ENCODE results near the gene DYNLT3.

Gene DYNLT3, protein sequence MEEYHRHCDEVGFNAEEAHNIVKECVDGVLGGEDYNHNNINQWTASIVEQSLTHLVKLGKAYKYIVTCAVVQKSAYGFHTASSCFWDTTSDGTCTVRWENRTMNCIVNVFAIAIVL

DNA sequence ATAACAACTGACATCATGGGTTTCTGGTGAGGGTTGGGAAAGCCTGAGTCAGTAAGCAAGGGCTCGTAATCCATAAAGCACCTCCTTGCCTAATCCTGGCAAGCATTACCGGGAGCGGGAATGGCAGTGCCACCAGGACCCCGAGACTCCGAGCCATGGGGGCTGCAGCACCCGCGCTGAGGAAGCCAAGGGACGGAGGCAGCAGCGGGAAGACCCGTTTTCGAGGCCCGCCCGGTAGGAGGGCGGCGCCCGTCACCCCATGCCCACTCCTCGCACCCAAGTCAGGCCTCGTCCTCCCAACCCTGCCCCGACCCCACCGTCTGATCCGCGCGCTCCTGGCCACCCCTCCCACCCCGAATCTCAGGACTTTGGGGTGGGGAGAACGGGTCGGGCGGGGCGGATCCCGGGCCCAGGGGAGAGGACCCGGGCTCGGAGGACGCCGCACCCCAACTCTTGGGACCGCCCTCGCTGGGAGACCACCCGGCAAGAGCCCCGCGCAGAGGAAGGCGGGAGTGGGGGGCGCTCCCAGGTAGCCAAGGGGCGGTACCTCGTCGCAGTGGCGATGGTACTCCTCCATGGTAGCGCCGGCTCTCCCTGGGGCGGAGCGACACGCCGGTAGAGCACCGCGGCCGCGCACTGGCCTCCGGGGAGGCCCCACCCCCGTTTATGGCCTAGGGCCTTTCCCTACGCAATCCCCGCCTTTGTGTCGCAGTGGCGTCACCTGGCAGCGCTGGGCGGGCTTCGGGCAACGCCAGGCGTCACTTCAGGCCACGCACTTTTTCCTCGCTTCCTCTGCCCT, at the start of gene DYNLT3:
Gene DYNLT3 (minus strand): TSS at position 638 of the 799 bp plus-strand sequence. CDS start 61 bp downstream, at position 577.
- DNase-seq (ENCODE audit: low spot score), result peak; percentile 77

DNA sequence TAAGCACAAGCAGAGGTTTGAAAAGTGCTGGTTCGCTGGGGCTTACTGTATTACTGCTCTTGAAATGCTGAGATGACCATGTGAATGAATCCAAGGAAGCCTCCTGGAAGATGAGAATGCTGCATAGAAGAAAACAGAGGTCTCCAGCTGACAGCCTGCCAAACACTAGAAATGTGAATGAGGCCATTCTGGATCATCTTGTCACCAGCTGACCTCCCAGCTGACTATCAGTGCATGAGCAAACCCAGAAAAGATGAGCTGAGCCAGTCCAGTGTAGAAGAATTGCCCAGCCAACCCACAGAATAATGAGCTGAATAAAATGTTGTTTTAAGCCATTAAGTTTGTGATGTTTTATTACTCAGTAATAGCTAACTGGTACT, 49.1 kb upstream of the DYNLT3 start:
- DNase-seq (ENCODE audit: low spot score), result no peak

DNA sequence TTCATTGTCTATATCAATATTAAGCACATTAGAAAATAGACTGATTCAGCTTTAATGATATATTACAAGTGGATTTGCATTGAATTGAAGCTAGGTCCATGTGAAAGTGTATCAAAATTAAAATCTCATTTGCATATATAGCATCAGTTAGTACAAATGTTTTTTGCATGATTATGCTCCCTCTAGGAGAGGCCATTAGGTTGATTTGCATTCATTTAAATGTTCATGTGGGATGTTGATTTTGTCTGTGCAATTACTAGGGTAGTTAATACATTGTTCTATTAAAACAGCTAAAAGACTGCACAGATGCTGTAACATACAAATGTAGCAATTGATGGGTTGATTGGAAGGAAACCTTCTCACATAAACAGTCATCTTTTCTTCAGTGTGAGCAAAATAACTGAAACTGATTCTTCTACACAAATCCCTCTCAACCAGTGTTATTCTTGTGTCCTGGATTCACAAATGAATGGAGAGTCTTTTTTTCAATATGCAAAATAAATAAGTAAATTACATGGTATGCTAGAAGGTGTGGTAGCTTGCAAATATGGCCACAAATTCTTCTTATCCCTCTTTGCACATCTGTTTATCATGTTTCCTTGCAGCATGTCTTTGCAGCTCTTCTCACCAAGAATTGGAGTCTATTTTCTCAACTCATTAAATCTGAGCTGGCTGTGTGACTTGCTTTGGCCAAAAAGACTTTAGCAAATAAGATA, 48.6 kb upstream of the DYNLT3 start:
- DNase-seq (ENCODE audit: low spot score), result no peak

DNA sequence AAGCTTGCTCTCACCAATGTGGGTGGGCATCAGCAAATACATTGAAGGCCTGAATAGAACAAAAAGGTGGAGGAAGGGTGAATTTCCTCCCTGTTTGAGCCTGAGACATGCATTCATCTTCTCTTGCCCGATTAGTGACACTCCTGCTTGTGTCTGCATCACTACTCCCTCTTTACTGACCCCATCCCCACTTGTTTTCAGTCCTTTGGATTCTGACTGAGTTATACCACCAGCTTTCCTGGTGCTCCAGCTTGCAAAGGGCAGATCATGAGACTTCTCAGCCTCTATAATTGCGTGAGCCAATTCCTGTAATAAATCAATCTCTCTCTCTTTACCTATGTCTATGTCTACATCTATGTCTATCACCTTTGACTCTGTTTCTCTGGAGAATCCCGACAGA, 47.4 kb upstream of the DYNLT3 start:
- no peak for DNase-seq (ENCODE audit: low spot score)

DNA sequence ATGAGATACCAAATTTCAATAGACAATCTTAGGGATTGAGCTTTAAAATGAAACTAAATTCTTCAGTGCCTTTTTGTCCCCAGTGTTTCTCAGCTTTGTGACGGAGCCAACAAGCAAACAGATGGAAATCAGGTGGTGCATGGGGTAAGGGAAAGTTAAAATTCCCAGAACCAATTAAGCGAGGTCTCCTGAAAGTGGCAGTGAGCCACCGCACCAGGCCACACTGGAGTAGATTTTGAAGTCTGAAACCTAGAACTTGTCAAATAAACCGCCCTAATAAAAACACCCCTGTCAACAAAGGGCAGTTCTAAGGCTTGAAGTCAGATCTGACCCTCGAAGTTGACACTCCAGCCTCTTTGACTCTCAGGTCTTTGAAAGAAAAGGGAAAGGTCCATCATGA, 40.6 kb upstream of the DYNLT3 start:
- no peak for DNase-seq (ENCODE audit: low spot score)

DNA sequence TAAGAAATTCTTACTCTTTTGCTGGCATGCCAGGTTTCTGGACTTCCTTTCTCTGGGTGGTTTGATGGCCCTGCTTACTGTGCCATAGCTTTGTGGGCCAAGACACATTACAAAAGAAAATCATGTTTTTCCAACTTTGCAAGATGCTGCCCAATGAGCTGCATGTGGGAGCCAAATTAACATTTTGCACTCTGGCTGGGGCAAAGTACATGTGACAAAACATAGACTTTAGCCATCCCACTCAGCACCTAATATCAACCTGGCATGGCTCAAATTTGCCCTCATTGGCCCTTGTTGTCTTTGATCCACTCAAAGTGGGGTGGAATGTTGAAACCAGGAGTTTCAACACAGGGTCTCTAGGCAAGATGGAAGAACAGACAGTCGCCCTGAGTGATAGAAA, 40.0 kb upstream of the DYNLT3 start:
- DNase-seq (ENCODE audit: low spot score), result no peak

DNA sequence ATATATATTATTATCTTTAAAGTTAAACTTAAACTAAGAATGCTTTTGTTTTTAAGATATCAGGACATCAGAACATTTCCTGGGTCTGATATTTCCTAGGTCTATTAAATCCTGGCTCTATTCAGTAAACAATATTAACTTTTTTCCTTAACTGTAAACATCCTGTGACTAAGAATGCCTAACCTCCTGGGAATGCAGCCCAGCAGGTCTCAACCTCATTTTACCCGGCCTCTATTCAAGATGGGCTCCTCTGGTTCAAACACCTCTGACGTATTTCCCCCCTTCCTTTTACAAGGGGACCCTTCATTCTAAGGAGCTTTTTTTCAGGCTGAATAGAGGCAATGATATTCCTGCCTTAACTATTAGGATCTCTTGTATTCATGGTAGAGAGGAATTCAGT, 35.8 kb upstream of the DYNLT3 start:
- DNase-seq (ENCODE audit: low spot score), result no peak

DNA sequence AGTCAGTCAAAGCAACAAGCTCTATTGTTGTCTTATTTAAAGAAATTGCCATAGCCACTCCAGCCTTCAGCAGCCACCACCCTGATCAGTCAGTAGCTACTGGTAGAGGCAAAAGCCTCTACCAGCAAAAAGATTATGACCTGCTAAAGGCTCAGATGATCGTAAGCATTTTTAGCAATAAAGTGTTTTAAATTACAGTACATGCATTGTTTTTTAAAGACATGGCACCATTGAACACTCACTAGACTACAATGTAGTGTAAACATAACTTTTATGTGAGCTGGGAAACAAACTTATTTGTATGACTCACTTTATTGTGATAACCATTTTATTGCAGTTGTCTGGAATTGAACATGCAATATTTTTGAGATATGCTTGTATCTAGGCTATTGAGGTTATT, 32.3 kb upstream of the DYNLT3 start:
- no peak for DNase-seq (ENCODE audit: low spot score)

DNA sequence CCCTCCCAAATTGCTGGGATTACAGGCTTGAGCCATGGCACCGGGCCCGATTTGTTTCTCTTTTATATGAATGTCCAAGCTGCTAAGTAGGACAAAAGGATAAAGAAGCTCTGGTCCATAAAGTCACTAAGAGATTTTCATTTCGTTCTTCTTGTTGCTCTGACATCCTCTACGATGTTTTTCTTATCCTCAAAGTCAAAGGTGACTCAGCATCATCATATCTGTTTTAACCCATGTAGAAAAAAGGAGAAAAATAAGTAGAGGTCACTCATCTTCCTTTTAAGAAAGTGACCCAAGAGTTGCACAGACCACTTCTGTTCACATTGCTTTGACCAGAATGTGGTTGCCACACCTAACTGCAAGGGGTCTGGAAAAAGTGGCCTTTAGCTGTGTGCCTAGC, 29.3 kb upstream of the DYNLT3 start:
- no peak for DNase-seq (ENCODE audit: low spot score)

DNA sequence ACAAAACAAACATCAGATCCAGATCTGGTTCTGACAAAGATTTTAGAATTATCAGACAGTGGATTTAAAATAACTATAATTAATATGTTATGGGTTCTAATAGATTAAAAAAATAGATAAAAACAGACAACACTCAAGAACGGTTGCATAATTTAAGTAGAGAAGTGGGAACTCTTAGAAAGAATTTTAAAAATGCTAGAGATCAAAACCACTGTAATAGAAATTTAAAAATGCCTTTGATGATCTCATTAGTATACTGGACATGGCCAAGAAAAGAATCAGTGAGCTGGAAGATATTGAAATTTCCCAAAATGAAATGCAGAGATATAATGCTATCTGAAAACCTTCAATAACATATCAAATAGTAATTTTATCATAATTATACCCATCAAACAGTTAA, 28.3 kb upstream of the DYNLT3 start:
- DNase-seq (ENCODE audit: low spot score), result no peak

DNA sequence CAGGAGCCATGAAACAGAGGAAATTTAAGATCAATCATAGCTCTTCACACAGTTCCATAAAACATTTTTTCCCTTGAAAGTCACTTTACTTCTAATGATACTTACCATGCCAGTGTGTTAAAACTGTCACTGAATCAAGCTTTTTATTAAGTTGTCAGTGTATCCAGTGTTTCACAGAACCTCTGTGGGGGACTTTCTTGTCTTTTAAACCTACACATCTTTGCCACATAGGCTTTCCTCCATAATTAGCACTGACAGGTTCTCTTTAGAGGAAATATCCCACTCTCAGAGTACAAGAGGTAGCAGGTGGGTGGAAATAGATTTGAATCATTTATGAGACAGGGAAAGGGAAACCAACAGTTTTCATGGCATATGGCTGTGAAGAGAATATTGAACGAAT, 25.8 kb upstream of the DYNLT3 start:
- DNase-seq (ENCODE audit: low spot score), result no peak

DNA sequence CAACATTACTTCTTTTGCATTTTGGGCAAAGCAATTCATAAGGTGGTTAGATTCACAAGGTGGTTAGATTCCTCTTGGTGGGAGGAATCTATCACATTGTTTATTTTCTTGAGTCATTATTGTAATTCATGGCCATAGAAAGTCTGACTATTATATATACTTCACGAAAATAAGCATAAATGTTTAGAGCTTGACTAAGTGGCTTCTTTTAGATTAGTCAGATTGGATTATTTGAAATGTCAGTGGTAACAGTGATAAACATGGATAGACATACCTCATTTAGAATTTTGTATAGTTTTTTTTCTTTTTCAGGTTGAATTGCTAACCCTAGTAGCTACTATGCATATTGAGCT, 24.9 kb upstream of the DYNLT3 start:
- no peak for DNase-seq (ENCODE audit: low spot score)

DNA sequence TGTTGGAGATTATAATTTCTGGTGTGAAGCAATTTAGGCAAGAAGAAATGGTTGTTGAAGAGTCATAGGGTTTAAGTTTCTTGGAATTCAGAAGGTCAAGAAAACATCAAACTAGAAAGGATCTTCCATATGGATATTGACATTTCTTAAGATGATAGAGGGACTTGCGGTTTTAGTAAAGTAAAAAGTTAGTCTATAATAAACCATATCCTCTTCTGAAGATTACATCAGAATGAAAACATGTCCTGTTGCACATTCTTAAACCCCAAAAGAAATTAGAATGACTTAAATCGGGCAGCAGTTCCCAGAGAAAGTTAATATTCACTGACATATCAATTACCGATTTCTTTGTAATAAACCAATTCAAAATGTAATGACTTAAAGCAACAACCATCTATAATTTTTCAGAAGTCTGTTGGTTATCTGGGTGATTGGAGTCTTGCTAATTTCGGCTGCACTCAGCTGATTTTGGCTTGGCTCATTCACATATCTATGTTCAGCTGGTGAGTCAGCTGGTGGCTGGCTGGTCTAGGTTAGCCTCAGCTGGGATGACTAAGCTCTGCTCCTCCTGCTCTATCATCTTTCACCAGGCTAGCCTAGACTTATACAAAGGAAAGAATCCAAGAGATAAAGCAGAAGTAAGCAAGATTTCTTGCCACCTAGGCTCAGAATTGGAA, 24.4 kb upstream of the DYNLT3 start:
- DNase-seq (ENCODE audit: low spot score), result no peak

DNA sequence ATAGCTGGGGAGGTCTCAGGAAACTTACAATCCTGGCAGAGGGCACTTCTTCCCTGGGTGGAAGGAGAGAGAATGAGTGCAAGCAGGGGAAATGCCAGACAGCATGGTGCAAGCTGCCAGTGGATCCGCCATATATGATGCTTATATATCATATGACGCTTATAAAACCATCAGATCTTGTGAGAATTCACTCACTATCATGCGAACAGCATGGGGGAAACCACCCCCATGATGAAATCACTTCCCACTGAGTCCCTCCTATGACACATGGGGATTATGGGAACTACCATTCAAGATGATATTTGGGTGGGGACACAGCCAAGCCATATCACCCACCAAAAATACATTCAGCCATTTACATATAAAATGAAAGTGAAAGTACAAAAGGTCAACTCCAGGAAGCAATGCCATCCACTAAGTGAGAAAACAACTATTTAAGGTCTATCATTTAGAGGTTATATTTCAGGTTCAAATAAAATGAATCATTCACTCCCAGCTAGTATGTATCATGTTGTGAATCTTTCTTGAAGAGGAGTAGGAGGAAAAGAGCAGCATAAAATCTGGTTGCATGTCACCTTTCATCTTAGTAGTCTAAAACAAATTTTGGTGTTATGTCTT, 20.3 kb upstream of the DYNLT3 start:
- DNase-seq (ENCODE audit: low spot score), result no peak

DNA sequence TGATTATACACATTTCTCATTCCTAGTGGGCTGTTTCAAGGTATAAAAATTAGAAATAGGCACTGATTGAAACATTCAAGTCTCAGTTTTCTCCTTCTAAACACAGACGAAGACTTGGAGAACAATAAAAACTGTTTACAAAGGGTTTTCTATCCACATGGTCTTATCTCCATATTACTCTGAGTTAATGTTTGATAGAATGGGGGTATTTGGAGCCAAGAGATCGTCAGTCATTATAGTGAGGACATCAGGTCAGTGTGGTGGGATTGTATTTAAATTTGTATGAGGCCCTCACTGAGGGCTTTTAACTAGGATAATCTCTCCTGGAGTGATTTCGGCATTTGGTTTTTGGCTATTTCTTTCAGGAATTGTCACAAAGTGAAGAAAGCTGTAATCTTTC, 16.4 kb upstream of the DYNLT3 start:
- no peak for DNase-seq (ENCODE audit: low spot score)

DNA sequence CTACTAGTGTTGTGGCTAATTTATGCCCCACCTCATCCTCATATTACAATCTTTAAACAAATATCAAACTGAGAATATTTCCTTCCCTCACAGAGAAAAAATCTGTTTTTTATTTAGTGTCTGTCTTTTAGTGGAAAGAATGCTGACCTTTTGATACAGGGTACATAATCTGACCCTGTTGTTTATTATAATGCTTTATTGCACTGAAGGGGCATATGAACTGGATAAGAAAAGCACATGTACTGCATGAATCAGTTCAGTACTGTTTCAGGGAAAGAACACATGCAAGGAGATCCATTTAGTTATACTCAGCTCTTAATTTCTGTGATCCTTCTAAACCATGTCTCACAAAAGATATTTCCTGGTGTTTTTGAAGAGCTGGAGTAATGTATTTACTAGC, 15.5 kb upstream of the DYNLT3 start:
- no peak for DNase-seq (ENCODE audit: low spot score)

DNA sequence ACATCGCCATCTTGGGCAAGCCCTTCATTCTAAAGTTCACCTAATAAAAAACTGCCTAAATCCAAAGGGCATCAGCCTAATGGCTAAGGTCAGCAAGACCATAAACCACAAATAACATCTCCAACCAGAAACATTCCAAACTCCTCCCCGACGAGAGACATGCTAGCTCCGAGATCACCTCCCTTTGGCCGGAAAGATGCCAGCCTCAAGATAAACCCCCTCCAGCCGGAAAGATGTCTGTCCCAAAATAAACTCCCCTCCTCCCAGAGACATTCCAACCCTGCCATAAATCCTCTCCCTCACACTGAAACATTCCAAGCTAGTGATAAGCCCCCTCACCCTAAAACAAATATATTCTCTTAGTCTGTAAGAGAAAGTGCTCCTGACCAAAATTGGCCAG, 13.3 kb upstream of the DYNLT3 start:
- DNase-seq (ENCODE audit: low spot score), result no peak

DNA sequence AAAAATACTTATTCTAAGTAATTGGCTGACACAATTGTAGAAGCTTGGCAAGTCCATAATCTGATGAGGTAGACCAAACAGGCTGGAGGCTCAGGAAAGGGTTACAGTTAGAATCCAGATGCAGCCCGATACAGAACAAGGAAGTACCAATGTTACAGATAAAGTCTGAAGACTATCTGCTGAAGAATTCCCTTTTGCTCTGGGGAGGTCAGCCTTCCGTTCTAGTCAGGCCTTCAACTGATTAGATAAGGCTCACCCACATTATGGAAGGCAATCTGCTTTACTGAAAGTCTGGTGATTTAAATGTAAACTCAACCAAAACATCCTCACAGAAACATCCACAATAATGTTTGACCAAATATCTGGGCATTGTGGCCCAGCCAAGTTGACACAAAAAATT, 7.4 kb upstream of the DYNLT3 start:
- DNase-seq (ENCODE audit: low spot score), result no peak

DNA sequence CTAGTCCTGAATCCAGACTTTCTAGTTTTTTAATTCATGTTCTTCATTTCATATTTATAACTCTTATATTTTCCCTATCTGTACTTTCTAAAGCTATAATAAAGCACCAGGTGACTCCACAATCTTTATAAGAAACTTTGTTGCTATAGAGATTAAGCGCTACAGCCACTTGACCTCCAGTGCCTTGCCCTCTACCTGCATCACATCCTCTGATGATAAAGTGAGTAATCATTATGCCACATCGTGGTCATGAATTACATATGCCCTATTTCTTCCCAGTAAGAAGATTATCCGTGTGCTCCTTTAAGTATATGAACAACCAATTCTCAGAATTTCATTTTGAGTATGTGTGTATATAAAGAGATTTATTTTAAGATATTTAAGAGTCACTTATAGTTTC, 6.8 kb upstream of the DYNLT3 start:
- no peak for DNase-seq (ENCODE audit: low spot score)

DNA sequence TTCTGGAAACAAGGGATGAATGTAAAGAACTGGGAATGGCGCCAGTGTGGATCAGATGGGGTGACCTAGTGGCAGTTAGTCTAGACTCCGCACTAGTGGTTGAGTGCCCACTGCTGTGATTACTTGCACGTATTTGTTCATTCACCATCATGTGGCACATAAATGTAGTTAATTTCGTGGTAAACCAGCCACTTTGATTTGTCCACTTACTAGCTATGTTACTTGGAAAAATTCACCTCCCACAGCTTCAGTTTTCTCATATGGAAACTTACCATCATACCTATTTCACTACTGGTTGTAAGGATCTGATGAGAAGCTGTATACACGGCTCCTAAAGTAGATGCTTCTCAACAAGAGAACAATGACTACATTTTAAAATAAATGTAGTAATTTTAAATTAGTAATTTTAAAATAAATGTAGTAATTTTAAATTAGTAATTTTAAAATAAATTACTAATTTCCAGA, 394 bp upstream of the DYNLT3 start:
- DNase-seq (ENCODE audit: low spot score), result no peak

DNA sequence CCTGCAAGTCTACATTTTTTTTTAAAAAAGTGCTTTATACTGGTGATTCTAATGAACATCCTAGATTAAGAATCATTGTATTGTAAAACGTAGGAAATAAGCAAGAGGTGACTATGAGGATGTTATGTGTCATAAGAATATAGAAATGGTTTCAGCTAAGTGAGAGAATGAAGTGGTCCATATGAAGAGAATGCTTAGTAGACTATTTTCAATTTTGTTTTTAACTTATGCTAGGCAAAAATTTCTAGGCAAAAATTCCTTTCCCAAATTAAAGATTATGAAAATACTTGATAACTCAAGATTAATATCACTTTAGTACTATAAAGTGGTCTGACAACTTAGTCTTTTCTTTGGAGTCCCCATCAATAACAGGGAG, 825 bp downstream of the DYNLT3 start:
- DNase-seq (ENCODE audit: low spot score), result no peak

DNA sequence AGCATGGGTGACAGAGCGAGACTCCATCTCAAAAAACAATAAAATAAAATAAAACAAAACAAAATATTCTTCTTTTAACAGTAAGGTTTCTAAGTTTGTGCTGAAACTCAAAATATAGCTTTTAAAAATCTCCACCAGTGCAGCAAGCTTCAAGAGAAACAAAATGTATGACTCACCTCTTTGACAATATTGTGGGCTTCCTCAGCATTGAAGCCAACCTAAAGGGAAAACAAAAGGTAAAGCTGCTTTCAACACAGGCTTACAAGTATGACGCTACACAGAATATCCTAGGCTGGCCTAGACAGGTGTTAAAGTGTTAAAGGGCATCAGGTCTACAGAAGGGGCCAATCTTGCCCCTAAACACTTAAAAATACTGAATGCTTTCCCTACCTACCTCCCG, 1.2 kb downstream of the DYNLT3 start:
- peak; percentile 5 for DNase-seq (ENCODE audit: low spot score)

DNA sequence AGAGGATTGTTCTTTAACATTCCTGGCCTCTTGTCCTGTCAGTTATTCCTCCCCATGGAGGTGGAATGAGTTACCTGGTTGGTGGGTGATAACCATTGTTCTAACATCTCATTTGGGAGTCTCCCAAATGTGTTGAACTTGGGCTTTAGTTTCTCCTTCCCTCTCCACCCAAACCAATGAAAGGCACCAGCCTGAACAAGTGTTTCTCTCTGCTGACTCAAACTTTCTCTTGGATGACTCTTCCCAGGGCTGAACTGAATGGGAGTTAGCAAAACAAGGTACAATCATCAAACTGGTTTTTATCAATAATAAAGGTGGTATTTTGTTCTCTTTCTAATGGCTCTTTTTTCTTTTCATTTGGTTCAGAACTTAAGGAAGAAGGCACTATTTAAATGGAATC, 2.7 kb downstream of the DYNLT3 start:
- peak; percentile 4 for DNase-seq (ENCODE audit: low spot score)
